Loucy (cell line): Measurements from ENCODE around the gene ANKRD27.

Experiments
- CTCF ChIP-seq: fragments of 200-600 bp; sonication (generic); conservative IDR thresholded peaks from 2 replicates; pipeline ENCODE4 v1.5.1; 2014; ENCODE audit warnings: mild to moderate bottlenecking, antibody characterized with exemption, low read length
- EZH2phosphoT487 ChIP-seq: fragments of 200-600 bp; IDR thresholded peaks from 2 replicates; pipeline ENCODE4 v1.6.1; 2018; ENCODE audit warnings: antibody characterized with exemption, mild to moderate bottlenecking, moderate library complexity, borderline replicate concordance

- TF ChIP-seq CTCF (no peak), EZH2phosphoT487 (no peak)
Measured at GRCh38 chr19:32674931-32675719, at the start of gene ANKRD27.
